ENCODE data around the gene GALNTL6.

Gene GALNTL6

DNA sequence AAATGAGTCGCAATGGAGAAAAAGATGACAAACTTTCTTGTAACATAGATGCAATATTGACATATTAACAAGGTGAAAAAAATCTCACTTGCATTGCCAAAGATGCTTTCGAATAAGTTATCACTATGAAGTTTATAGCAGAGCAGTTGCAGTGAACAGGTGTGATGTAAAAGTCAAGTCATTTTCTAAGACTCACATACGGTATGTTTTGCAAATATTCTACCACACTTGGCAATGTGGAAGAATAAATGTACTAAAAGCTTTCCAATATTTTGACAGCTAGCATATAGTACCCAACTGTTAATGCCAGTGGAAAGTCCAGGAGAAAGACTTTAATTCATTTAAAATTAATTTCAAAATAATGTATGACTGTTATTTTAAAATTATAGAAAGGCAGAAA, 76.5 kb downstream of the GALNTL6 start:
- DNase-seq = no peak

DNA sequence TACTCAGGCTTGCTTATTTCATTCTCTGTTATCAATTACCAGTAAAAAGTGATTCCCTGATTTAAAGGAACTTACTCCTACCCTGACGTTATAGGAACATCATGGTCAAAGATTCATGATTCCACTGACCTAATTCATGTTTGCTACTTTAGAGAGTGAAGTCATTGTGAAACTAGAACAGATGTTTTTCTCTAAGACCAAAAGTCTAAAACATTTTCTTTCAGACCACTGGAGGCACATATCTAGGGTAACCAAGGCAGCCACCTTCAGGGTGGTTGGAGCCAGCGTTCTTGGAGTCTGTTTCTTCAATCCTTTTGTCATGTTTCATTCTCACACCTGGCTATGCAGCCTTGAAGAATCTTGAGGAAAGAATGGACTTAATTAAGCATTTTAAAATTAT, 77.8 kb downstream of the GALNTL6 start:
- no peak for DNase-seq

DNA sequence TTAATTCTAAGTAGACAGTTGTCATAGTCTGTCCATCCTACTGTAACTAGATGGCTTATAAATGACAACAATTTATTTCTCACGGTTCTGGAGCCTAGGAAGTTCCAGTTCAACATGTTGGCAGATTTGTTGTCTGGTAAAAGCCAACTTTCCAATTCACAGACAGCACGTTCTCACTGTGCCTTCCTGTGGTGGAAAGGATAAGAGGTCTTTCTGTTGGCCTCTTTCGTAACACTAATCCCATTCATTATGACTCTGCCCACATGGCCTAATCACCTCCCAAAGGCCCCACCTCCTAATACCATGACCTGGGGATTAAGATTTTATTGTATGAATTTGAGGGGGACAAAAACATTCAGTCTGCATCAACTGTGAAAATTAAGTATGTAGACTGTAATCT, 83.2 kb downstream of the GALNTL6 start:
- no peak for DNase-seq

DNA sequence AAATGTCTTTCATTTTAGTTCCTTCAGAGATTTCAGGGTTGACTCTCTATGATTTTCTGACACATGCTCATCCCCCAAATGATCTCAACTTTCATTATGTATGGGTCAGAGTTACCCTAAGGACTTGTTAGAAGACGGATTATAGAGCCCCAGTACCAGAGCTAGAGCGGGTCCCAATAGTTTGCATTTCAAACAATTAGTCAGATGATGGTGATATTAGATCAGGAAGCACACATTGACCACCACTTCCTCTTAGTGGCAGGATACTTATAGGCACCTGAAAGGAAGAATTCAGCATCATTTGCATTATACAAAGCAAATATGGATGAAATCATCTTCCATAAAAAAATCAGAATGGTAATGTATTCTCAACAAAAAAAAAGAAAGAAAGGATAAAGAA, 106.1 kb downstream of the GALNTL6 start:
- no peak for DNase-seq

DNA sequence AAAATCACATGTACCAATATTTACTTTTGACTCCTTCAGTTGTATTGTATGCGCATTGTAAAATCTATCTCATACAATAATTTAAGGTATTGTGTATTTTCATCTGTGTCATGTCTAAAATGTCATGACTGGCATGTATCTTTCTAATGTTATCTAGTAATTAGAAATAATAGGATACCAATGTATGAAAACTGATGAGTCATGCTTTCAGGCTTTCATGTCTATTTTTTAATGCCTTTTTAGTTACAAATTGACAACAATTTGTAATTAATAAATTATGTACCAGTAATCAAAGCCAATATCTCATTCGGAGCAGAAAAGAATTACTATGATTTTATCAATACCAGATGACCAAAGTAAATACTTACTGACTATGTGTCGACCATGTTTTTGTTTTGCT, 107.7 kb downstream of the GALNTL6 start:
- no peak for DNase-seq

DNA sequence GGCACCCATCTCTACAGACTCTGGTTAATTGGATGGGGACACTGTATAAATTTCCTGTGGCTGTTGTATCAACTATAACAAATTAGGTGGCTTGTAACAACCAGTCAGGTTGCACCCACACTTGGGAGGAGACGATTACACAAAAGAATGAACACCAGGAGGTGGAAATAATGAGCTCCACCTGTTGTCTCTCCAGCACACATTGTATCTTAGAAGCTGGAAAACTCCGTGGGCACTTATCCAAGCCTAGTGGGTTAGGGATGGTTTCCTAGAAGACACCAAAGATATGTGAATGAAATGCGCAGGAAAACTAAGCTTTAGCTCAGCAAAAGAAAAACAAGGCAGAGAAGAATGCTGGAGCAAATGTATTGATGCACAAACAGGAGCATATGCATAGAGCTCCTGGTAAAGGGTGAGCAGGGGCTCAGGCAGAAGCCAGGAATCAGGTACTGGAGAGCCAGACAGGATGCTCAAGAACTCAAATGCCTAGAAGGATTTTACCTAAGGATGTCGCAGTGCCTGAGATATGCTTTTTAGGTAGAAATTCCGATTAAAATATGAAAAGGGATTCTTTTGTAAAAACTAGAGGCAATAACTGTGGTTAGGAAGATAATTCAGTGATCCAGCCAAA, 111.7 kb downstream of the GALNTL6 start:
- no peak for DNase-seq

DNA sequence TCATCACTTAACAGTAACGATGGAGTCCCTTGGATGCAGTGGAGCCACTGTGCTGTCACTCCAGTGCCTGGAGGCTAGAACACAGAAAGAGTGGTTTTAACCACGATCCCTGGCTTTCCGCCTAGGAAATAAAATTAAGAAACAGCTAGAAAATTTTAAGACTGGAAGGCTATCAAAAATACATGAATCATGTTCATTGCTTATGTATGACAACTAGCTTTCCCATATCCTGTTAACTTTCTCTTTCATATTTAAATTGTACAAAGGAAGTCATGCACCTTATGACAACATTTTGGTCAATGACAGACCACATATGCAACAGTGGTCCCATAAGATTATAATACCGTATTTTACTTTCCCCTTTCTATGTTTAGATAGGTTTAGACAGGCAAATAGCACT, 115.1 kb downstream of the GALNTL6 start:
- DNase-seq = no peak

DNA sequence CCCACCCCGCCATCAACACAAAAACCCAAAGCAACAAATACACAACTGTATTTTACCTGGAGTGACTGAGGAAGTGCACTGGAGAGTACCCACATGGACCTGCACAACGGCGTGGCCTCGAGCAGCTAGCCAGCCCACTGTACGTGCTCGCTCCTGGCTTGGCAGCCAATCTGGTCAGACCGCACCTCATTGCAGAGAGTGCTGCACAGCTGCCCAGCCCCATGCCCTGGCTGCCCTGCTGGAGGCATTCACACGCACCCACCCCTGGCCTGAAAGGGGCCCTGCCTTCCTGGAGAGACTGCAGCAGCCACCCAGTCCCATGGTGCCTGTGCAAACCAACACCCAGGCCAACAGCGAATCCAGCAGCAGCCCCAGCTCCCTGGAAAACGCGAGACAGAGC, 116.3 kb downstream of the GALNTL6 start:
- no peak for DNase-seq

DNA sequence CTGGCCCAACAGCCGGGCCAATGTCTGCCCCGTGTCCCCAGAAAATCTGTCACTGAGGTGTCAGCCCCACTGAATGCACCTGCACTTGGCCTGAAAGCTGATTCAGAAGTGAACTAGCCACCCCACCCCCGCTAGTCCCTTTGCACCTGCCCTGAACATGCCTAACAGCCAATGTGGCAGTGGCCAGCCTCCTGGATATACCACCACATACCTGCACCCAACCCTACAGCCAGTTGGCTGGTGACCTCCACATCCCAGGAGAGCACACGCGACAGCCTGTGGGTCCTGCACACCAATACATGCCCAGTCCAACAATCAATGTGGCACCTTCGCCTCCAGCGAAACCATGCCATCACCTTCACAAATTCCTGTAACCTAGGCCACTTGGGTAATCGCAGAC, 116.7 kb downstream of the GALNTL6 start:
- no peak for DNase-seq

DNA sequence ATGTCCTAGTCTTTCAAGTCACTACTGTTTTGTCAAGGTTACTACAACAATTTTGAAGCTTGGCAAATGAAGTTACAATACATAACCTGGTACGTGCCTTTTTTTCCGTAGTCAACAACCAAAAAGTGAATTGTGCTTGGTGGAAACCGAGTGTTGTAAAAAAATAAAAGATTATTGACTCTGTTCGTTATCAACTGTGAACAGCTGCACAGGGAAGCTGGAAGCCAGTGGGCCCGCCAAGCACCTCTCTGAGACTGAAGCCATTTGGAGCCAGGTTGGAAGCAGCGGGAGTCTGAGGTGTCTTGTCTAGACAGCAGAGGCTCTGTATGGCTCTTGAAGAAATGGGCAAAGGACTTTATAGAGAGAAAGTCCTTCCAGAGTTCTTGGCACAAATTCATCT, 119.0 kb downstream of the GALNTL6 start:
- DNase-seq = no peak

DNA sequence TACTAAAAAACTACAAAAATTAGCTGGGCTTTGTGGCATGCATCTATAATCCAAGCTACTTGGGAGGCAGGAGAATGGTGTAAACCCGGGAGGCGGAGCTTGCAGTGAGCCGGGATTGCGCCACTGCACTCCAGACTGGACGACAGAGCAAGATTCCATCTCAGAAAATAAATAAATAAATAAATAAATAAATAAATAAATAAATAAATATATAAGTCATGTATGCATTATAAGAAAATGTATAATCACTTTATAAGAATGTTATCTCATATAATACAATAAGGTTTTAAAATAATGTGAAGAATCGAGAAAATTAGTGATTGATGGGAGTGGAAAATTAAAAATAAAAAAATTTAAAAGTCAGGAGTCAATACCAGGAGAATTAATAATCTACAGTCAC, 127.5 kb downstream of the GALNTL6 start:
- DNase-seq = no peak

DNA sequence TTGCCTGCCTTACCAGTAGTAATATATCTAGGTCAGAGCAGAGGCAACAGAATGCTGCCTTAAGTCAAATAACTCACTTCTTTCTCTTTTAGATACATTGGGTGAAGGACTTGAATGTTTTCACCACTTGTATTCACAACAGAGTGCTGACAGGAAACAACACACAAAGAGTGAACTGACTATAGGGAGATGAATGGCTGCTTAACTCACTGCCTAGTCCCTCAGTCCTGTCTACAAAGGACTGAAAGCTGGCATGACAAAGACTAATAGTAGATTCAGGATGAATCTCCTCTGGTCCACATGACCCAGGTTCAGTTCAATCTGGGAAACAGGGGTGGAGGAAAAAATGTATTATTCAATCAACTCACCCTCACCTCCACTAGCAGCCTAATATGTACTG, 134.2 kb downstream of the GALNTL6 start:
- no peak for DNase-seq

DNA sequence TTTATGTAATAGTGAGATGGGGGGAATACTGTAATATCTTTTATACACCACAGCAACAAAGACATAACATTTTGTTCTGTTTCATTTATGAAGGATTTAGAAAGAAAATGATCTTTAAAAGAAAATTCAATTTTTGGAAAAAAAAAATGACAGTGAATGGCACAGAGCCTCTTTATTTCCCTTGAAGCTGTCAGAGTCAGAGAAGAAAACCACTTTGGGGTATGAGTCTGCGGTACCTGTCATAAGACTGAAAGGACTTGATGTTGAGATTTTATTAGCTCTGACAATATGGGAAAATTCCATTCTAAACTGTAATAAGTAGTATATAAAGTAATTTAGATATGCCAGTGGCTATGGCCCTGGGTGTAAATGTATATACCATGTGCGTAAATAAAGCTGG, 134.8 kb downstream of the GALNTL6 start:
- no peak for DNase-seq

DNA sequence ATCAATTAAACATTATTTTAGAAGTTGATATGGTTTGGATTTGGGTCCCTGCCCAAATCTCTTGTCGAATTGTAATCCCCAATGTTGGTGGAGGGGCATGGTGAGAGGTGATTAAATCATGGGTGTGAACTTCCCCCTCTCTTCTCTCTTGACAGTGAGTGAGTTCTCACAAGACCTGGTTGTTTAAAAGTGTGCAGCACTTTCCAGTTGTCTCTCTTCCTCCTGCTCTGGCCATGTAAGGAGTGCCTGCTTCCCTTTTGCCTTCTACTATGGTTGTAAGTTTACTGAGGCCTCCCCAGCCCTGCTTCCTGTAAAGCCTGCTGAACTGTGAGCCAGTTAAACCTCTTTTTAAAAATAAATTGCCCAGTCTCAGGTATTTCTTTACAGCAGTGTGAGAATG, 141.4 kb downstream of the GALNTL6 start:
- no peak for DNase-seq

DNA sequence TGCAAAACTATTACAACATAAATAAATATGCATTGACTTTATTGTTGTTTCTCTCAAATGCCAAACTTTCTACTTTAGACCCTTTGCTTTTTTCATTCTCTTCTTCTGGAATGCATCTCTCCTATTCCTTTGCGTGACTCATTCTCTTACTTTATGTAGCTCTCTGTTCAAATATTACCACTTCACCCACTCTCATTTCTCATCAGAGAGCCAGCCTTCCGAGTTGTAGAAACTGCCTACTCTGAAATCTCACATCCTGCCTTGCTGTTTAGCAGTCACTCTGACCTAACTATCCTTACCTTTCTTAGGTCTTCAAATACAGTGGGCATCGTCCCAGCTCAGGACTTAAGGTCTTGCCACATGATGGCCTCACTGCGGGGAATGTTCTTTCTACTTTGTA, 143.5 kb downstream of the GALNTL6 start:
- DNase-seq = no peak

DNA sequence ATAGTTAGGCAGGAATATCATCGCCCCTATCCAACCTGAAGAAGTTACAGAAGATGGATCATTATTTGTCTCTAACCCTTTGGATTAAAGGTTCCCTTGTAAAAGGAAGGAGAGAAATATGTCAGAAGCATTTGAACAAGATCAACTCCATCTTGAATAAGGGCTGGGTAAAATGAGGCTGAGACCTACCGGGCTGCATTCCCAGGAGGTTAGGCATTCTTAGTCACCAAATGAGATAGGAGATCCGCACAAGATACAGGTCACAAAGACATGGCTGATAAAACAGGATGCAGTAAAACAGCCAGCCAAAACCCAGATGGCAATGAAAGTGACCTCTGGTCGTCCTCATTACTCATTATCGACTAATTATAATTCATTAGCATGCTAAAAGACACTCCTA, 148.9 kb downstream of the GALNTL6 start:
- DNase-seq = no peak

DNA sequence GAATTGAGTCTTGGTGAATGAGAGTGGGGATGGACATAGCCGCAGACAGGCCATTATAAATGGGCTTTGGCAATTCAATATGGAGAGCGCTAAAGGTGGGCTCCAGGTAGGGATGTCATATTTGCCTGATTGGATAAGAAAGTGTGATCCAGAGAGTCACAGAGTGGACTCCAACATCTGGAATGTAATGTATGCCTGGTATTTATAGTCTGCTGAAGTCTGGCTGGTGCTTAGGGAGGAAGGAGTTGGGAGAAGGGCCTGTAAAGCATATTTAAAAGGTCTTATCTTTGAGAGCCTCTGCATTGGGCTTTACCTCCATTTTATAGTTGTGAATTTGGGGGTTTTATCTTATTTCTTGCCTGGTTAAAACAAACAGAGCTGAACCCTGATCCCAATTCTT, 153.2 kb downstream of the GALNTL6 start:
- DNase-seq = no peak

DNA sequence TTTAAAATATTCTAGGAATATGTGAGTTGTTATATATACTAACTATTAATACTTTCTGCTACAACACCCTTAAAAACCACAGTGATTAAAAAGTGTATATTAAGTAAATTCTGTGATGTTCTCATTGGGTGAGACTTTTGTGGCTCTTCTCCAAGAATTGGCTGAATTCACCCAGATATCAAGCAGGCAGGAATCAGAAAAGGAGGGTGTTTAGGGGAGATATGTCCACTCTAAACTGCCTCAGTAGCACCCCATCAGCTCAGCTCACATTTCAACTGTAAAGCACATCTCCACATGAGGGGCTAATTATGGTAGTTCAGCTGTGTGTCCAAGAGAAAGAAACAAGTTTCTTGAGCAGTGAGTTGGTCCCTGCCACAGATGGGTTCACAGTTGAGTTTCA, 165.0 kb downstream of the GALNTL6 start:
- DNase-seq = no peak

DNA sequence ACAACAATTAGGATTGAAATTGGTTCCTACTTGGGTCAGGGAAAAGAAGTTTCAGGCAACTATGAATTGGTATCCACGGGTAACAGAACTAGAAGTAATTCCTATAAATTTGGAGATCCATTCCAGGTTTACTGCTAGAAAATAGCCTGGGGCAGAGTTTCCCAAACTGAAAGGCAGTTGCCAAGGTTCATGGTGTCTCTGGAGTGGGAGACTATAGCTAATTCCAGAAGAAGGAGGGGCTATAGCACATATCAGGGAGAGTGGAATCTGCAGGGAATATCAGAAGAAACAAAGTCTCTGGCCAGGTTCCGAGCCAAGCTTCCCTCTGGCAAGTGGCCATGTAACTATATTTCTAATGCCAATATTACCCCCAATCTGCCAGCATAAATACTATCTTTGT, 166.3 kb downstream of the GALNTL6 start:
- DNase-seq = no peak

DNA sequence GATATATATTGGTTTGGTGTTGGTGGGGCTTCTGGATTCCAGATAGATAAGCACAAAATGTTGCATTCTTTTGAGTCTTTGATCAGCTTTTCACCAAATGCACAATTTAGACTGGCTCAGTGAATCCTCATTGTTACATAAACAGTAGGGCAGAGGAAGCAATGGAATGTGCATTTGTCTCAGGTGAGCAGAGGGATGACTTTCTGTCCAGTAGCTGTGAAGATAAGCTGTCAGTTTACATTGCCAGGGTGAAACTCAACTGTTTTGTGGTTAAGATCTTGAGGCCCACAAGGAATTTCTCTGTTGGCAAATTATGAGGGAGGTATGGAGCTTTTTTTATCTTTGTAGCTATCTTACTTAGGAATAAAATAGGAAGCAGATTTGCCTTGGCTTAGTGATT, 168.0 kb downstream of the GALNTL6 start:
- DNase-seq = no peak

DNA sequence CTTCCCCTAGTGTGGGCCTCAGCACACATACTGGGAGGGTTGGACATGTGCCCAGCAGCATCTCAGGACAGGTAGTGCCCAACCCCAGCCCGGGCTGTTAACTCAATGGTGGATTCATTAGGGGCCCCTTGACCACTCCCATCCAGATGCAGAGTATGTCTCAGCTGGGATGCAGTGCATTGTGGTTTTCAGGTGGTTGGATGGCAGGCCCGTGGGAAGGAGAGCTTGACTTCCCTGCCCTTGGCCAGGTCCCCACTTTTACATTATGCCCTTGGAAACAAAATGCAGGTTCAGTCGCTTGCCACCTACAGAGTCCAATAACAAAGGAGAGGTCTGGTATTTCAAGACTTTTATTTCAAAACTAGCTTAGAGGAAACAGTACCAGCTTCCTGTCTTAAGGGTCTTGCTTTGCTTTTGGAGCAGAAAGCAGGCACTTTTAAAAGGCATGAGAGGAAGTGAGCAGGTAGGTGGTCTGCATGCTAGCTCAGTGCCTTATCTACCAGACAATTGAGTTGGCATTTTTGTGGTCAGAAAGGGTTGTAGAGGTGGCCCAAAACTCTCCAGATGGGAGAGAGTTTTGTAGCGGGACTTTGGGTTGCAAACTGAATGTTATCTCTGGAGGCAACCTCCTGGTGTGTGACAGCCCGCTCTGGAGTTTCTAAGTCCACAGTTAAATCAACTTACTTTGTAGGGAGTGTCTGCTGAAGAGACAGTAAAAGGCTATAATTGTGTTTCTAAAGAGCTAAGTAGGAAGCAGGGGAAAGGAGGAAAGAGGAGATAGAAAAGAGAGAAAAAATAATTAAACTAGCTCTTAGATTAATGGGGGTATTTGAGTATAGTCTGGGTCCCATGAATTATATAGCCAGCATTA, 171.0 kb downstream of the GALNTL6 start:
- DNase-seq = no peak

DNA sequence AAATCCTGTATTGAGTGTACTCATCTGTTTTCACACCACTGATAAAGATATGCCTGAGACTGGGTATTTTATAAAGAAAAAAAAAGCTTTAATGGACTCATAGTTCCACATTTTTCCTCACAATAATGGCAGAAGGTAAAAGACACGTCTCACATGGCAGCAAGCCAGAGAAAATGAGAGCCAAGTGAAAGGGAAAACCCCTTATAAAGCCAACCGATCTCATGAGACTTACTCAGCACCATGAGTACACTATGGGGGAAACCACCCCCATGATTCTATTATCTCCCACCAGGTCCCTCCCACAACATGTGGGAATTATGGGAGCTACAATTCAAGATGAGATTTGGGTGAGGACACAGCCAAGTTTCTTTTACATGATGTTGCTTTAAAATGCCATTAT, 171.9 kb downstream of the GALNTL6 start:
- DNase-seq = no peak

DNA sequence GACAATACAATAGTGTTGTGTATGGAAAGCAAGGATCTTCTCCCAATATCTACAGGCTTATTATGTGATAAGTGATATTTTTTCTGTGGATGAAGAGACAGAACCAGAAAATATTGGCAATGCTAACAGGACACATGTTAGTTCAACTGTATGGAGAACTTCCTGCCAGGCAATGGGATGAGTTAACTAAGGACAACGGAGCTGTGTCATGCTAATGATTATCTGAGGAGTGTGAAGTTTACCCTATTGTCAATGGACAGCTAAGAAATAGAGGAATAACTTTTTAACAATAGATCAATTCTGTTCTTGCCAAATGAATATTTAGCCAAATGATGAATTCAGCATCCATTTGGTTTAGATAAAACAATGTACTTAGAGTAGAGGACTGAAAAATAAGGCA, 180.0 kb downstream of the GALNTL6 start:
- DNase-seq = no peak

DNA sequence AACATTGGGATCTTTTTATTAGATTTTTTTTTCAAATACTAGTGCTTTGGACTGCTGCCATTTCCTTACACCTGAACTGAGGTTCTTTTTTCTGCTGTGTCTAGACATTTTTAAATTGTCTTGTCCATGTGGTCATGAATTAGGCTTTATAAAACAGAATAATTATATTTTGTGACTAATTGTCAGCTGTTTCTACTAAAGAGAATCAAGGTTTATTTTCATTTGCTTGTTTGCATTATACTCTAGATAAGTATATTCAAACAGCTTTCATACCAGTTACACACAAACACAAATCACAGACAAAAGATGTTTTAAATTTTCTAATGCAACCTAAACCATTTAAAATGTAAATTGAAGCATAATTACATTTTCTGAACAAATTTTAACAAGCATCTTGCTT, 194.7 kb downstream of the GALNTL6 start:
- no peak for DNase-seq

Measured in CD4-positive, alpha-beta T cell treated with Interleukin-21 for 1 hour (primary cell).